ENCODE data around the gene BACH2.
"Not testable (repeated sequence)": the region's sequence is repeated elsewhere in the genome, so short reads cannot be mapped to it uniquely, and the experiment has no call there.

BACH2 gene

DNA sequence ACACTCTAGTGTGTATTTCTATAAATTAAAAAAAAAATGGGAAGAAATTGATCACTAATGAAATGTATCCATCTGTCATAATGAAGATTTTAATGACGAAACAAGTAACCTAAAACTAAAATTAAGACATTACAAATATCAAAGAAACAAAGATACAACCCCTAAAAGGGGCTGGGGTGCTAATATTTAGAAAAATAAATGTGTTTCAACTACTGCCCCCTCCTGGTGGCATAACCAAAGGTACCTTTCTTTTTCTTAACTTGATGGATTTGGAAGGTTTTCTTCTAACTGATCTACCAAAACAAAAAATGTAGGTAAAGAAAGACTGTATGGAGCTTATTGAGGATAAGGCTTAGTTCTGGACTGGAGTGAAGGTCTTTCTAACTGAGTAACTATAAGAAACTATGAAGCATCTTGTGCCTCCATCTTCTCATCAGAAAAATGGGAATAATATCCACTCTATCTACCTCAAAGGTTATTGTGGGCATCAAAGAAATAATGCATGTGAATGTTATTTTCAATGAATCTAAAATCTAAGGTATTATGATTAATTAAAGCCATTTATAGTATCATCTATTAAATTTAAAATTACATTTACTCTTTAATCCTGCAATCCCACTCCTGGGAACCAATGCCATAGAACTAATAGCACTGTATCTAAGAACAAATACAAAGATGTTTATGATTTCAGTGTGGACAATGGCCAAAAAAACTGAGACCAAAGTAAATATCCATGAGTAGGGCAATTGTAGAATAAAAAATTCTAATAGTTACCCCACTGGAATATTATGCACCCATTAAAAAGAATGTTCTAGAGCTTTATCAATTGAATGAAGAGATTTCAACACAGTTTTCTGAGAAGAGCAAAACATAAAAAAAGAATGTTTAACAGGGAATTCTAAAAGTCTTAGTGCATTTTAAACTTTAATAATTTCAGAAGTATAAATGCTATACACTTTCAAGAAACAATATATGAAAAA, 117.2 kb downstream of the BACH2 start:
- FAIRE-seq, result no peak

GRCh38 chr6:90178384-90178855, 118.2 kb downstream of the BACH2 start:
- FAIRE-seq, result no peak

- no peak for FAIRE-seq
Observed at GRCh38 chr6:90177544-90178383, 118.9 kb downstream of the BACH2 start.

GRCh38 chr6:90175627-90176538, 120.8 kb downstream of the BACH2 start:
- no peak for FAIRE-seq

DNA sequence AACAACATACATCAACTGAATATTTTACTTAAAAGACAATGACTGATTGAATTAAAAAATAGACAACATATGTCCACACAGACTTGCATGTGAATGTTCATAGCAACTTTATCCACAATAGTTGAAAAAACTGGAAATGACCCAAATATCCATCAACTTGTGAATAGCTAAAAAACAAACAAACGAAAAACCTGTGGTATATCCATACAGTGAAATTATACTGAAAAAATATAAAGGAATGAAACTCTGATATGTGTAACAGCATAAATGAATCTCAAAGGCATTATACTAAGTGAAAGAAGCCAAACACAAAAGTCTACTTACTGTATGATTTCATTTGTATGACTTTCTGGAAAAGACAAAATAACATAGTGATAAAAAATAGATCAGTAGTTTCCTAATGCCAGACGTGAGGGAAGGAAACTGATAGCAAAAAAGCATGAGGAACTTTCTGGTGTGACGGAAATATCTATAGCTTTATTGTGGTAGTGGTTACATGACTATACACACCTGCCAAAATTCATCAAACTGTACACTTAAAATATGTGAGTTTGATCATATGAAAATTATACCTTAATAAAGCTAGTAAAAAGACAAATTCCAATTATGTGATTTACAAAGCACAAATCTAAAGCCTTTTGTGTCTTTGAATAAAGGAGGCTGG, 123.2 kb downstream of the BACH2 start:
- no peak for FAIRE-seq

- FAIRE-seq, result no peak
Observed at GRCh38 chr6:90170601-90171000, 126.0 kb downstream of the BACH2 start.

DNA sequence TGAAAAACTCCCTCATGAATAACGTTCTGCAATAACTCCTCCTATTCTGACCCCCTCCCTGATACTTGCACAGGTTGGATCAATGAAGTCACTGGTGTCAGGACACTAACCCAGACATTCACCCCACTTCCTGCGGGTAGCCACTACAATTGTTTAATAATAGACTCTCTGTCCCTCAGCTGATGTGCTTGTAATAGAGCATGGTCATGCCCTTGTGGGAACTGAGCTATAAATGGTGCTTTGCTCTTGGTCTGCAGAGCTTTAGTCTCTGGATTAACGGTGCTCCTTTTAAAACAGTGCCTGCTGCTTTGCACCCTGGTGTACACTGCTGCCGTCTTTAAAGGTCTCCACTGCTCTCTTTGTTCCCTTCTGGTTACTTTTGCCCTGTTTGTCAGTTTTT, 127.3 kb downstream of the BACH2 start:
- no peak for FAIRE-seq

- FAIRE-seq, result no peak
Observed at GRCh38 chr6:90168693-90169131, 127.9 kb downstream of the BACH2 start.

- FAIRE-seq, result no peak
Observed at GRCh38 chr6:90167514-90168379, 128.9 kb downstream of the BACH2 start.

DNA sequence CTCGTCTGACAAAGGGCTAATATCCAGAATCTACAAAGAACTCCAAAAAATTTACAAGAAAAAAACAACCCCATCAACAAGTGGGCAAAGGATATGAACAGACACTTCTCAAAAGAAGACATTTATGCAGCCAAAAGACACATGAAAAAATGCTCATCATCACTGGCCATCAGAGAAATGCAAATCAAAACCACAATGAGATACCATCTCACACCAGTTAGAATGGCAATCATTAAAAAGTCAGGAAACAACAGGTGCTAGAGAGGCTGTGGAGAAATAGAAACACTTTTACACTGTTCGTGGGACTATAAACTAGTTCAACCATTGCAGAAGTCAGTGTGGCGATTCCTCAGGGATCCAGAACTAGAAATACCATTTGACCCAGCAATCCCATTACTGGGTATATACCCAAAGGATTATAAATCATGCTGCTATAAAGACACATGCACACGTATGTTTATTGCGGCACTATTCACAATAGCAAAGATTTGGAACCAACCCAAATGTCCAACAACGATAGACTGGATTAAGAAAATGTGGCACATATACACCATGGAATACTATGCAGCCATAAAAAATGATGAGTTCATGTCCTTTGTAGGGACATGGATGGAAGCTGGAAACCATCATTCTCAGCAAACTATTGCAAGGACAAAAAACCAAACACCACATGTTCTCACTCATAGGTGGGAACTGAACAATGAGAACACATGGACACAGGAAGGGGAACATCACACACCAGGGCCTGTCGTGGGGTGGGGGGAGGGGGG, 130.3 kb downstream of the BACH2 start:
- FAIRE-seq, result not testable (repeated sequence)

DNA sequence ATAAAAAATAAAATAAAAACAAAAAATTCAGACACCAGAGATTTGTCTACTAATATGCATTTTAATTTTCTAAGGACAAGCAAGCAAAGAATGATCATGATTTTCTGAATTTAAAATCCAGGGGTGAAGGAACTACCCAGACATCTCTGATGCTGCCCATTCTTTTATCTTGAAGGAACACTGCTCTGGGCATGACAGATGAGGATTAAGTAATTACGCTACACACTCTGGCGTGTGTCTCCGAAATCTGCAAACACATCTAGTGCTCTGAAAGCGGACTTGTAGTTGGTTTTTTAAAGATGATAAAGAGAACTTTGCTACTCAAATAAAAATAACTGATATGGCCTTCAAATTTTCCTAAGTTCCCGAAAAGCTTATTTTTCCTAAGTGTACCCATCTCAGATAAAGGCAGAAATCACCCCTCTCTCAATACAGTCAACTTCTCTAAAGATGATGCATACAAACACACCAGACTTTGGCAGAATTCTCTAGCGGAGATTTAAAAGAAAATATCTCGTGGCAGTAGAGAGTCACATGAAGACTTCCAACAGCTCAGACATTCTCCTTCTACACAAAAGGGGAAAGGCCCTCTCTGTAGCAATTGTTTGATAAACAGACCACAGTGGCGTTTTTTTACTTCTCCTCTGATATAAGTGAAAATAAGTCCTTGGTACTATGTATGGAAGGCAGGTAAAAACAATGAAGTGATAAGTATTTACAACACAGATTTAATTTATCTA, 133.8 kb downstream of the BACH2 start:
- no peak for FAIRE-seq

DNA sequence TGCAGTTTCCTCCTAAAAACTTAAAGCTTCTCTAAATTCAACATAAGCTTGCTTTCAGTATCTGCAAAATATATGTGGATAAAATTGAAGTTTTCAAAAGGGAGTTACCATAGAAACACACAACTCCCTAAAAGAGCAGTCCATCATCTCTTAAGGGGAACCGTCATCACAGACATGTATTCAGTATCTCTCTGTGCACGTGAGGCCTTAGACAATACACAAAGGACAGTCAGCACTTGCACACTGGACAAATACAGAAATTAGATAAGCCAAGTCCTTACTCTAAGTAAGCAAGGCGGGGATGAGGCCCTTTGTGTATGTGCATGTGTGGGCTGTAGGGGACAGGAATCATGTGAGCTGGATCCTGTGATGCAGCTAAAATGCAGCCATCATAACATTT, 136.6 kb downstream of the BACH2 start:
- FAIRE-seq, result no peak

GRCh38 chr6:90159452-90159851, 137.2 kb downstream of the BACH2 start:
- no peak for FAIRE-seq

DNA sequence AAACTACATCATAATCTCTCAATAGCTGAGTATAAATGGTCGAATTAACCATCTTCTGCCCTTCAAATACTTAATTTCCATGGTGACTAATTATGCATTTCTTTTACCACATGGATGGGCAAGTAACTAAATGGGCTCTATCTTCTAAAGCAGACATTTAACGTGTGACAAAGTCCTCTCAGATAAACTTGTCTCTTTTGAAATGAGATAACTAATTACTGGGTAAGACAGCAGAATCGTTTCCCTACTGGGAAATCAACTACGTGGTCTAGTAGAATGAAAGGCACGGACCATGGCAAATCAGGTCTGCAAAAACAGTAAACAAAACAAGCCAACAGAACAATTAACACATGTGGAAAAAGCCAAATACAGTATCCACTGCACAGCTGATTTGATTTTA, 137.7 kb downstream of the BACH2 start:
- FAIRE-seq, result no peak

DNA sequence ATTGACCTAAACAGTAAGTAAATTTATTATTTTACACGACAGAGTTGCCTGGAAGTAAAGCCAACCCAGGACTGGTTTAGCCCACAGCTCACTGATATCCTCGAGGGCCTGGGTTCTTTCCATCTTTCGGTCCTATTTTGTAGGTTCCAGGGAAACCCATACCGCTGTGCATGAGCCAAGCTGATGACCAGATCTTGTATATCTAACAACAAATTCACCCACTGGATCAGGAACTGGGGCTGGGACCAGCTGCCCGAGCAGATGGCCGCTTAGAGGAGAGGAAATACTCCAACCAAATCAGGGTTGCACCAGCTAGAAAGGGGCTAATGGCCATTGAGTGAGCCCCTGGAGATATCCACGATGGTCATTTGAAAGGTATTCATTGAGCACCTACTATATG, 139.2 kb downstream of the BACH2 start:
- FAIRE-seq, result no peak

GRCh38 chr6:90156861-90157260, 139.8 kb downstream of the BACH2 start:
- no peak for FAIRE-seq

DNA sequence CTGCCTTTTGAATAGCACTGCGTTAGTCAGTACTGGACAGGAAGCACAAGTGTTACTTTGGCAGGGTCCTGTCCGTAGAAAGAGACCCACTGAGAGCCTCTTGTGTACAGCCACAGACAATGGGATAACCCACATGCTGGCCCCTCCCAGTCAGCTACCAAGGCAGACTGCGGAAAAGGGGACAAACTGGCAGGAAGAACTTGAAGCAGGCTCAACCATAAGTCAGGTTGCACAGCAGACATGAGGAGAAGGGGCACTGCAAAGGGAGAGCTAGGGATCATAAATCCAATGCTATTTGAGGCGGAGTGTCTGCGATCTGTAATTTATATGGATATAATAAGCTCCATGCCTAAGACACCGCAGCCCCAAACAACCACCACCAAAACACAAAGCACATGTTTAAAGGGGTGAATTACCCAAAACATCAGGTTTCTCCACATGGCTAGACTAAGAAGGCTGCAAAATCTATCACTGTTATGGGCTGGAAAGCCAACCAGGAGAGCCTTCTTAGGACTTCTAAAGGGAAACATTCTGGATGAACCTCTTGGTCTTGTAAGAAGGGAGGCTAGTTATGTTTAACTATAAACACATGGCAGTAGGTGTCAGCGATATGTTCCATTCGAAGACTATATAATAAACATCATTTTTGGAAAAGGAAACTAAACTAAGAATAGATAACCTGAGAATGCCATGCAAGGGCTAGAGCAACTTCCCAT, 141.7 kb downstream of the BACH2 start:
- no peak for FAIRE-seq

All from endometrium (tissue), 2 donors.